Ovary (tissue), 9 donors: ENCODE measurements around the gene MBP. TPM values are rescaled to one million over a fixed set of nuclear protein-coding genes. Genes with fewer than 3 reads are reported as not detected.

ENCODE experiments used
- DNase-seq, 5 donors: peaks; one replicate each; pipeline ENCODE4 v3.0.0-alpha.2; 2019 to 2020
- H3K27ac ChIP-seq, 2 donors: fragments of 200-600 bp; one replicate each; pipeline versions ENCODE4 v1.5.1 to v1.8.0; 2019 to 2022
- H3K27me3 ChIP-seq: fragments of 200-600 bp; one replicate; pipeline ENCODE4 v1.8.0; 2022
- H3K36me3 ChIP-seq: fragments of 200-600 bp; sonication (generic); one replicate; pipeline ENCODE4 v1.5.1; 2019
- H3K4me1 ChIP-seq: one replicate; pipeline ENCODE4 v1.8.1; 2013; ENCODE audit warnings: mild to moderate bottlenecking, moderate library complexity; ENCODE audit not compliant: insufficient read depth
- H3K4me3 ChIP-seq: fragments of 200-600 bp; sonication (generic); one replicate; pipeline ENCODE4 v1.5.1; 2017
- H3K9me3 ChIP-seq, 2 donors: fragments of 200-600 bp in 1 of 2; sonication (generic) in 1 of 2; one replicate each; pipeline versions ENCODE4 v1.5.1 to v1.8.1; 2013 to 2019; ENCODE audit warnings: mild to moderate bottlenecking in 1 of 2, moderate library complexity in 1 of 2
- EP300 ChIP-seq: sonication (generic); formaldehyde crosslinking; IDR thresholded peaks from one replicate; pipeline ENCODE4 v1.6.1; 2017; ENCODE audit warnings: antibody characterized with exemption
- POLR2A ChIP-seq: fragments of 450-650 bp; IDR thresholded peaks from one replicate; pipeline ENCODE4 v1.6.1; 2017; ENCODE audit warnings: antibody characterized with exemption, mild to moderate bottlenecking, moderate library complexity
- WGBS, 3 donors: extraction: QIAGEN DNeasy Blood & Tissue Kit in 1 of 3; methylation state at CpG; one replicate each; pipeline versions ENCODE4 v1.1.5 to v1.1.7; 2013 to 2017; 5-methylcytosine and 5-hydroxymethylcytosine counted together
- intact Hi-C, 4 donors: fragments of 100-400 bp; cut with DNase I; formaldehyde crosslinking; loops; one replicate each; pipeline versions ENCODE4 v1.11.0 to v1.15.1; 2022 to 2023
- polyA plus RNA-seq, 2 donors: library from polyadenylated mRNA; stranded (reverse); fragments of 200-250 nt in 1 of 2; fragments of 350-450 nt in 1 of 2; fragmentation: Illumina TruSeq in 1 of 2; extraction: RNeasy Lipid Tissue Mini Kit (QIAGEN cat#74804) in 1 of 2; gene quantifications; one replicate each; pipeline ENCODE4 v1.2.3, GENCODE V29; 2013 to 2014
- total RNA-seq, 7 donors: library from RNA; depleted of rRNA in 2 of 7; stranded (reverse); fragments of >200 nt in 2 of 7; fragmentation: NEBNext Ultra II Directional in 3 of 7; extraction: Animal tissue kit (Norgen Biotek cat#: 25700) in 3 of 7; gene quantifications; one replicate each; pipeline versions ENCODE4 v1.1.0 to v1.2.4, GENCODE V29; 2016 to 2023
- TF ChIP-seq, protein P1 (sequence below), 3 donors: fragments of 450-650 bp in 2 of 3; fragments of 200-600 bp in 1 of 3; IDR thresholded peaks; one replicate each; pipeline versions ENCODE4 v1.5.1 to v1.8.0; 2016 to 2022; ENCODE audit warnings: antibody characterized with exemption in 3 of 3, mild to moderate bottlenecking in 1 of 3
- donor health status: DM: no; HTN: no; CAD: no; lungs with moderate emphysema.
- donor health status: DM: no; HTN: no; CAD: no.
- donor health status: Bipolar disorder and iron deficiency.
- donor health status: DM: yes; HTN: yes; CAD: no.
- donor health status: DM: no; HTN: no; CAD: no.
- donor health status: DM: yes; HTN: yes; CAD: no.

MBP gene
- total and polyA plus RNA-seq, 9 donors, result 7.1 to 38.2 (median 23.2) TPM

DNA sequence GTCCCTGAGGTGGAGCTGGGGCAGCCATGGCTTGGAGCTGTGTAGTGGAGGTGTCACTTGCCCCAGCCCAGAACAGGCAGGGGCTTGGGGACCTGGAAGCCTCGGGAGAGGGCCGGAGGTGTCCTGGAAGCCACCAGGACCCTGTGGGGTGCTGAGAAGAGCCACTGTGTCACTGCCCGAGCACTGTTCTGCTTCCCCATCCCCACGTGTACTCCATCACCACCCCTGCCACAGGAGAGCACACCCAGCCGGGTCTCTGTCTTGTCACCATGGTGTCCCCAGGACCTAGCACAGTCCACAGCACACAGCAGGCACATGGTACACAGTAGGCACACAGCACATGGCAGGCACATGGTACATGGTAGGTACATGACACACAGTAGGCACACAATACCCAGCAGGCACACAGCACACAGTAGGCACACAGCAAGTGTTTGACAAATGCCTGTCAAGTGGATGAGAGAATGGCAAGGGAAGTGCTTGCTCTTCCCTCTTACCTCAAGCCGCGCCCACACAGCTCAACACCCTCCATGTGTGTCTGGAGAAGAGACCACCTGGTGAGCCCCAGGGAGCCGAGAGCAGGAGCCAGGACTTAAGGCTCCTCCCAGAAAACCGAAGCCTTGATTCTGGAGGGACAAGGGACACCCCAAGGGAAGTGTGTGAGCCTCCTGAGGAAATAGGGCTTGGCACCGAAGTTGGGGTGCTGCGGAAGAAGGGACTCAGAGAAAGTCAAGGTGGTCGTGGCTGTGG is 13.3 kb downstream of the MBP start:
- Histone ChIP-seq H3K4me1 (peaks cover 6% of the 10 kb centered on the region), H3K9me3 (no peaks in the 10 kb centered on the region), H3K36me3 (no peaks in the 10 kb centered on the region), H3K27ac (no peak overlapping the region), H3K27me3 (no peaks in the 10 kb centered on the region), H3K4me3 (no peak overlapping the region)
- WGBS, 3 donors, result 91 to 95% (median 95%) methylated on average over 12 of the region's 12 CpGs
- no peak for TF ChIP-seq EP300
- TF ChIP-seq, protein P1, sequence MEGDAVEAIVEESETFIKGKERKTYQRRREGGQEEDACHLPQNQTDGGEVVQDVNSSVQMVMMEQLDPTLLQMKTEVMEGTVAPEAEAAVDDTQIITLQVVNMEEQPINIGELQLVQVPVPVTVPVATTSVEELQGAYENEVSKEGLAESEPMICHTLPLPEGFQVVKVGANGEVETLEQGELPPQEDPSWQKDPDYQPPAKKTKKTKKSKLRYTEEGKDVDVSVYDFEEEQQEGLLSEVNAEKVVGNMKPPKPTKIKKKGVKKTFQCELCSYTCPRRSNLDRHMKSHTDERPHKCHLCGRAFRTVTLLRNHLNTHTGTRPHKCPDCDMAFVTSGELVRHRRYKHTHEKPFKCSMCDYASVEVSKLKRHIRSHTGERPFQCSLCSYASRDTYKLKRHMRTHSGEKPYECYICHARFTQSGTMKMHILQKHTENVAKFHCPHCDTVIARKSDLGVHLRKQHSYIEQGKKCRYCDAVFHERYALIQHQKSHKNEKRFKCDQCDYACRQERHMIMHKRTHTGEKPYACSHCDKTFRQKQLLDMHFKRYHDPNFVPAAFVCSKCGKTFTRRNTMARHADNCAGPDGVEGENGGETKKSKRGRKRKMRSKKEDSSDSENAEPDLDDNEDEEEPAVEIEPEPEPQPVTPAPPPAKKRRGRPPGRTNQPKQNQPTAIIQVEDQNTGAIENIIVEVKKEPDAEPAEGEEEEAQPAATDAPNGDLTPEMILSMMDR (IDR thresholded peaks at IDR 0.05), result no peak
- no peak for TF ChIP-seq POLR2A
- no peak for DNase-seq
- intact Hi-C loops, result no loop called here

DNA sequence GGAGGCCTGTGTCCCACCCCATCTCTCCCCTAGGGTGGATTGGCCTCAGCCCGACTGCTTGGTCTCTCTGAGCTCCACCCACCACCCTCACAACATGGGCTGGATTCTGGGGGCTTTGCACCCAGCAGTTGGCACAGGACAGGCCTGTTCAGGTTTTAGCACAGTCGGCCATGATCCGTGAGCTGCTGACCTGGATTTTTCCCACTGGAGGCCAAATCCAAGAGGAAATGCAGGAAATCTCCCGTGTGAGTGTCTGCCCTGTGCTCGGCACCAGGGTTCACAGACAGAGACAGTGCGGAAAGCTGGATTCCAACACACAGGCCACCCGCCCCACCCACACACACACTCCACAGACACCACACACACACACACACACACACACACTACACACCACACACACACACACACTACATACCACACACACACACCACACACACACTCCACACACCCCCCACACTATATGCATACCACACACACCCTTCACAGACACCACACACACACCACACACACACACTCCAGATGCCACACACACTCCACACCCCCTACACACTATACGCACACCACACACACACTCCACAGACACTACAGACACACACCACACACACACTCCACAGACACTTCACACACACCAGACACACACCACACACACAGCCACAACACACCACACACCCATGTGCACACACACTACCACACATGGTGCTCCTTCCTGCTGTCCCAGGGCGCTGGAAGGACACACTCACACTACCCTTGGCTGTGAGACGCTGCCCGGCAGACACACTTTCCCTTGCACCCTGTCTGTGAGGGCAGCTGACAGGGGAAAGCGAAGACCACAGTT is 14.1 kb downstream of the MBP start:
- TF ChIP-seq EP300 (no peak), POLR2A (no peak)
- TF ChIP-seq, protein P1 (IDR thresholded peaks at IDR 0.05), result no peak
- H3K4me3 ChIP-seq, result no peak overlapping the region
- no peaks in the 10 kb centered on the region for H3K9me3 ChIP-seq
- H3K27me3 ChIP-seq, result no peaks in the 10 kb centered on the region
- H3K27ac ChIP-seq, result no peak overlapping the region
- no peak for DNase-seq
- H3K36me3 ChIP-seq, result no peaks in the 10 kb centered on the region
- H3K4me1 ChIP-seq, result peaks cover 11% of the 10 kb centered on the region
- intact Hi-C loops, result no loop called here
- WGBS, 3 donors, result 93 to 96% (median 94%) methylated on average over 12 of the region's 12 CpGs

DNA sequence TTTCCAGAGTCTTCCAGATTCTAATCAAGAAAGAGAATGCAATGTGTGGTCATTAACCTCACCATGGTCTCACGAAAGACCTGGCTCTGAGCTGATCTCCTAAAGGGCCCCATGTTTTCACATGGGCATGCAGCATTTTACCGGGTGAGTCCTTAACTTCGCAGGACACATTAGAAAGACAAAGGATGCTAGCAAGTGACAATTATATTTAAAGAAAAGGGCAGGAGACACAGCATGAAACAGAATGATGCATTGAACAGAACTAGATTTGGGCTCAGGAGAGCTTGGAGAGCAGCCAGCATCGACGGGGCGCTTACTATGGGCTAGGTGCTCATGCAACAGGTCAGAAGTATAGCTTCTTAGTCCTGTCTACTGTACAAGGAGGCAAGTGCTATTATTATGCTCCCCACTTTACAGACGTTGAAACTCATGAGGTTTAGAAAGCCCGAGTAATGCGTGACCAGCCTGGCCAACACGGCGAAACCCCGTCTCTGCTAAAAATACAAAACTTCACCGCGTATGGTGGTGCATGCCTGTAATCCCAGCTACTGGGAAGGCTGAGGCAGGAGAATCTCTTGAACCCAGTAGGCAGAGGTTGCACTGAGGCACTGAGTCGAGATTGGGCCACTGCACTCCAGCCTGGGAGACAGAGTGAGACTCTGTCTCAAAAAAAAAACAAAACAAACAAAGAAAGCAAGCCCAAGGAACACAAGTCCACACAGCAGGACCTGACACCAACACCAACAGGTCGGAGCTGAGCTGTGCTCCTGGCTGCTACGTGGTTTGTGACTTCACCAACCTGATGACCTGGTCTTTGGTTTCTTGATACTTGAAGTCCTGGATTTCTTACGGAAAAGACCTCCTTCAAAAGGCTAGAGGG is 16.1 kb downstream of the MBP start:
- no peaks in the 10 kb centered on the region for H3K36me3 ChIP-seq
- H3K9me3 ChIP-seq, result no peaks in the 10 kb centered on the region
- no peak for TF ChIP-seq POLR2A
- TF ChIP-seq, protein P1 (IDR thresholded peaks at IDR 0.05), result no peak
- no peak for TF ChIP-seq EP300
- WGBS, 3 donors, result 92 to 95% (median 93%) methylated on average over 18 of the region's 18 CpGs
- H3K27ac ChIP-seq, result no peak overlapping the region
- no peaks in the 10 kb centered on the region for H3K27me3 ChIP-seq
- DNase-seq, result no peak
- intact Hi-C loops, result no loop called here
- peaks cover 13% of the 10 kb centered on the region for H3K4me1 ChIP-seq
- H3K4me3 ChIP-seq, result no peak overlapping the region
